Astrocyte (in vitro differentiated cells and primary cell): ENCODE data around the gene EFCAB13.

Source experiments
- CTCF ChIP-seq: IDR thresholded peaks from 2 replicates; pipeline ENCODE4 v1.5.1; 2011; ENCODE audit warnings: low read depth, mild to moderate bottlenecking, inconsistent platforms, low read length, moderate library complexity; ENCODE audit not compliant: insufficient read depth
- EZH2 ChIP-seq: IDR thresholded peaks from 2 replicates; pipeline ENCODE4 v1.6.1; 2012; ENCODE audit warnings: mild to moderate bottlenecking, low read length, inconsistent platforms; ENCODE audit not compliant: insufficient read depth

- TF ChIP-seq CTCF = no peak
- TF ChIP-seq EZH2 = no peak
Observed at GRCh38 chr17:47338026-47338425, 14.3 kb downstream of the EFCAB13 start.
